T-helper 9 cell (primary cell): Measurements from ENCODE around the gene NPLOC4.

Source experiments
- DNase-seq: peaks from one replicate; pipeline ENCODE4 v3.0.0-alpha.2; 2020

NPLOC4 gene

GRCh38 chr17:81662002-81662401 is 25.1 kb upstream of the NPLOC4 start:
- DNase-seq: no peak

- no peak for DNase-seq
These were observed 23.5 kb upstream of the NPLOC4 start for GRCh38 chr17:81660441-81660840.

GRCh38 chr17:81659038-81659437 is 22.1 kb upstream of the NPLOC4 start:
- no peak for DNase-seq

- DNase-seq: no peak
These were observed 19.9 kb upstream of the NPLOC4 start for GRCh38 chr17:81656835-81657234.

GRCh38 chr17:81656118-81656743 is 19.3 kb upstream of the NPLOC4 start, which contains the start of gene PDE6G:
PDE6G (minus strand) TSS chr17:81656542; CDS start chr17:81653305, 3,237 bp downstream.
- DNase-seq: no peak

GRCh38 chr17:81655378-81656117 is 18.6 kb upstream of the NPLOC4 start:
- no peak for DNase-seq

GRCh38 chr17:81652906-81653771 is 16.2 kb upstream of the NPLOC4 start:
- DNase-seq: no peak

- no peak for DNase-seq
These were observed 14.8 kb upstream of the NPLOC4 start for GRCh38 chr17:81651692-81652091.

GRCh38 chr17:81650951-81651350 is 14.0 kb upstream of the NPLOC4 start:
- no peak for DNase-seq

GRCh38 chr17:81648707-81649085 is 11.8 kb upstream of the NPLOC4 start:
- DNase-seq: no peak

- no peak for DNase-seq
These were observed 11.2 kb upstream of the NPLOC4 start for GRCh38 chr17:81648013-81648706.

GRCh38 chr17:81647640-81648012 is 10.7 kb upstream of the NPLOC4 start:
- no peak for DNase-seq

GRCh38 chr17:81646869-81647600 is 10.1 kb upstream of the NPLOC4 start:
- no peak for DNase-seq

- no peak for DNase-seq
These were observed 8.4 kb upstream of the NPLOC4 start for GRCh38 chr17:81644976-81645952.

- no peak for DNase-seq
These were observed 7.6 kb upstream of the NPLOC4 start for GRCh38 chr17:81644496-81644895.

GRCh38 chr17:81641825-81642489 is 5.0 kb upstream of the NPLOC4 start:
- DNase-seq: no peak

- DNase-seq: no peak
These were observed 3.1 kb upstream of the NPLOC4 start for GRCh38 chr17:81640011-81640410.

- no peak for DNase-seq
These were observed 1.8 kb upstream of the NPLOC4 start for GRCh38 chr17:81638683-81639082.

GRCh38 chr17:81635973-81636504 is 873 bp downstream of the NPLOC4 start:
- DNase-seq: no peak

- no peak for DNase-seq
These were observed 1.5 kb downstream of the NPLOC4 start for GRCh38 chr17:81635431-81635830.
